Nasal cavity respiratory epithelium epithelial cell of viscerocranial mucosa (primary cell): ENCODE measurements around the gene OR10K2. TPM values are rescaled to one million over a fixed set of nuclear protein-coding genes. Genes with fewer than 3 reads are reported as not detected.

Source experiments
- total RNA-seq: library from RNA; depleted of rRNA; stranded (reverse); fragments of >200 nt; gene quantifications from 2 replicates; pipeline ENCODE4 v1.2.3, GENCODE V29; 2014

Gene OR10K2, protein sequence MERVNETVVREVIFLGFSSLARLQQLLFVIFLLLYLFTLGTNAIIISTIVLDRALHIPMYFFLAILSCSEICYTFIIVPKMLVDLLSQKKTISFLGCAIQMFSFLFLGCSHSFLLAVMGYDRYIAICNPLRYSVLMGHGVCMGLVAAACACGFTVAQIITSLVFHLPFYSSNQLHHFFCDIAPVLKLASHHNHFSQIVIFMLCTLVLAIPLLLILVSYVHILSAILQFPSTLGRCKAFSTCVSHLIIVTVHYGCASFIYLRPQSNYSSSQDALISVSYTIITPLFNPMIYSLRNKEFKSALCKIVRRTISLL
- not detected in 2 replicates for total RNA-seq

DNA sequence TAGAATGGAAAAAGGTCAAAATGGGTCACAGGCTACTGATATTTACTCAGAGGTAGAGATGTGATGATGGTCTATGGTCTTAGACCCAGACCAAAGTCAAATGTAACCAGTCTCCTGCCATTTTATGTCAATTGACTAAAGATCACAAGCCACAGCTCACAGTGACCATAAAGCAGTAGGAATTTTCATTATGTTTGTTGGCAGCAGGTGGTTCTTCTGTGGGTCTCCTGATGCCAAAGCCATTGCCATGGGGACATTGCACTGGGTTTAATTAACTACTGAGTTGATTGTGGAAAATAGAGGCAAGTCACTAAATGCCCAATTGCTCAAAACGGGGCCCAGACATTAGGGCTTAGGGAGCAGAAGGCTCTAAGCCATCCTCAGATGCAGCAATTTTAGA, at the start of gene OR10K2:
TSS of gene OR10K2 (minus strand) at position 101 of the 400 bp plus-strand sequence. CDS start 5,371 bp downstream, outside the sequence.

DNA sequence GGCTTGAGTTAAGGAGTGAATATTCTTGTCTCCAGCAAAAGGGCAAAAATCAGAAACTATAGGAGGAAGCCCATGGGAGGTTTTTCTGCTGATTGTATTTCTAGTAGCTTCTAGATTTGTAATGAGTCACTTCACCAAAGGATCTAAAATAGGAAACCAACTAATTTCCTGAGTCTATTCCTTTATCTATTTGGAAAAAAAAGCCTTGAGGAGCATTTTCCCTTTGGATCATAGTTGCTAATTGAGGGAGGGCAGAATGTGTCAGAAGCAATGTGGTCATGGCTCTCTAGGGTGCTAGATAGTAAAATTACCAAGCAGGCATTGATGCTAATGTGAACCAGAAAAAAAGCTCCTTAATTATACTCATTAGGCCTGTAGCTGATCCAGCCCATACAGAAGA, 45.9 kb upstream of the OR10K2 start, which contains the start of gene OR10R2:
TSS of gene OR10R2 (plus strand) at position 301 of the 400 bp plus-strand sequence. CDS start 106 bp downstream, outside the sequence.

DNA sequence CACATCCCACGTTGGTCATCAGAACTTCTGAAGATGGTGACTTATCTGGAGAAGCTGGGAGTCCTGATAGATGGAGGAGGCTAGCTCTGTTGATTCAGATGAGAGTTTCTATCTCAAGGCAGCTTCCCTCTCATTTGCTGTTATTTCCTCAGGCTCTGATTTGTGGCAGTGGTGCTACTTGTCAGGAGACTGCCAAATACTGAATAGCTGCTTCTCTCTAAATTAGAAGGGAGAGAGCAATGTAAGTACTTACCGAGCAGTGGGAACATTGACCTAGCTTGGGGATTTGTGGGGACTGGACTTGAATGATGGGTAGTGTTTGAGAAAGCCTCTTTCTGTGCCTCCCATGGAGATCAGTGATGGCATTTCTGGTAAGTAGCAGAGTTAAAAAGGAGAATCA, 35.5 kb upstream of the OR10K2 start, which contains the start of gene OR10K1:
TSS of gene OR10K1 (plus strand) at position 301 of the 400 bp plus-strand sequence. CDS start 3,728 bp downstream, outside the sequence.

DNA sequence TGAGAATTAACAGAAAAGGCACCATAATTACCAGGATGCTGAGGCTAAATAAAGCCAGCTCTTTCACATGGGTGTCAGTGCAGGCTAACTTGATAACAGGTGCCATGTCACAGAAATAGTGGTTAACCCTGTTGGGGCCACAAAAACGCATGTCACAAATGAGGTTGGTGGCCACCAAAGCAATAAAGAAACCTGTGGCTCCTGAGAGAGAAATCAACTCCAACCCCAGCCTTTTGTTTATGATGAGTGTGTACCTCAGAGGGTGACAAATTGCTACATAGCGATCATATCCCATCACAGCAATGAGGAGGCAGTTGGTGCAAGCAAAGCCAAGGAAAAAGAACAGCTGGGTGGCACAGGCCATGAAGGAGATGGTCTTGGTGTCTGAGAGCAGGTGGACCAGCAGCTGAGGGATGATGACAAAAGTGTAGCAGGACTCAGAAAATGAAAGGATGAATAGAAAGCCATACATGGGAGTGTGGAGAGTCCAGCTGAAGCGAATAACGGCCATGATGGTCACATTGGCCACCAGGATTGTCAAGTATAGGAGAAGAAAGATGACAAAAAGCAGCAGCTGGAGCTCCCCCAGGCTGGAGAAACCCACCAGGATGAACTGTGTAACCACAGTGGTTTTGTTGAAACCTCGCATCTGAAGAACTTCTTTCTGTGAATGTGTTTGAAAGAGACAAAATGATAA, 27.1 kb downstream of the OR10K2 start, which contains the start of gene OR10T2:
TSS of gene OR10T2 (minus strand) at position 649 of the 697 bp plus-strand sequence. CDS start at position 649, 0 bp downstream.

Other genes with a start within 250 kb of the OR10K2 start
- 1.00 and 5.5 TPM in 2 replicates for gene CD1D, start 245.3 kb downstream of the OR10K2 start, total RNA-seq
- gene CD1A, start 171.8 kb downstream of the OR10K2 start, total RNA-seq = not detected in 2 replicates
- gene CD1C, start 136.3 kb downstream of the OR10K2 start, total RNA-seq = not detected in 2 replicates
- not detected in 2 replicates for gene CD1B, start 94.7 kb downstream of the OR10K2 start, total RNA-seq
- gene CD1E, start 72.3 kb downstream of the OR10K2 start, total RNA-seq = not detected in 2 replicates
- not detected in 2 replicates for gene OR10T2, start 26.8 kb downstream of the OR10K2 start, total RNA-seq
- not detected in 2 replicates for gene OR10K1, start 35.6 kb upstream of the OR10K2 start, total RNA-seq
- not detected in 2 replicates for gene OR10R2, start 46.0 kb upstream of the OR10K2 start, total RNA-seq
- not detected in 2 replicates for gene OR6Y1, start 128.2 kb upstream of the OR10K2 start, total RNA-seq
- gene OR6P1, start 144.3 kb upstream of the OR10K2 start, total RNA-seq = not detected in 2 replicates
- gene OR10X1, start 153.7 kb upstream of the OR10K2 start, total RNA-seq = not detected in 2 replicates
- gene OR10Z1, start 179.0 kb upstream of the OR10K2 start, total RNA-seq = not detected in 2 replicates